Mesenchymal stem cell (in vitro differentiated cells and primary cell): ENCODE data around the gene GPR42.
A peak's percentile ranks its signal among the peaks of the same experiment; 100 is the strongest.
"Not testable (repeated sequence)": the region's sequence is repeated elsewhere in the genome, so short reads cannot be mapped to it uniquely, and the experiment has no call there.

Experiments
- DNase-seq: peaks from one replicate; pipeline ENCODE4 v3.0.0-alpha.2; 2013
- H2AFZ ChIP-seq: one replicate; pipeline ENCODE4 v1.6.1; 2013; ENCODE audit warnings: low read depth, mild to moderate bottlenecking, control low read depth, inconsistent platforms, low read length, moderate library complexity
- H2AK5ac ChIP-seq: 2 replicates; pipeline ENCODE4 v1.6.1; 2013; ENCODE audit warnings: low read length, moderate library complexity, mild to moderate bottlenecking, inconsistent platforms; ENCODE audit not compliant: severe bottlenecking
- H2BK120ac ChIP-seq: one replicate; pipeline ENCODE4 v1.6.1; 2013; ENCODE audit warnings: low read depth, mild to moderate bottlenecking, inconsistent platforms, low read length, moderate library complexity
- H2BK12ac ChIP-seq, 2 experiments: one replicate each; pipeline ENCODE4 v1.6.1; 2013; ENCODE audit warnings: inconsistent platforms in 2 of 2, low read length in 2 of 2, mild to moderate bottlenecking in 2 of 2, moderate library complexity in 2 of 2, control low read depth in 1 of 2
- H2BK15ac ChIP-seq: one replicate; pipeline ENCODE4 v1.6.1; 2013; ENCODE audit warnings: mild to moderate bottlenecking, low read depth, inconsistent platforms; ENCODE audit not compliant: poor library complexity, severe bottlenecking
- H2BK5ac ChIP-seq: 2 replicates; pipeline ENCODE4 v1.6.1; 2013; ENCODE audit warnings: low read depth, mild to moderate bottlenecking, low read length, control low read depth, inconsistent platforms; ENCODE audit not compliant: poor library complexity, severe bottlenecking
- H3K14ac ChIP-seq, 2 experiments: one replicate each; pipeline ENCODE4 v1.6.1; 2013; ENCODE audit warnings: inconsistent platforms in 2 of 2, low read length in 2 of 2, control low read depth in 1 of 2, mild to moderate bottlenecking in 1 of 2, moderate library complexity in 1 of 2
- H3K18ac ChIP-seq, 2 experiments: one replicate each; pipeline ENCODE4 v1.6.1; 2013; ENCODE audit warnings: inconsistent platforms in 2 of 2, low read length in 2 of 2, control low read depth in 1 of 2, low read depth in 1 of 2, mild to moderate bottlenecking in 1 of 2
- H3K23ac ChIP-seq, 2 experiments: one replicate each; pipeline ENCODE4 v1.6.1; 2013; ENCODE audit warnings: inconsistent platforms in 2 of 2, low read length in 2 of 2, mild to moderate bottlenecking in 2 of 2, moderate library complexity in 2 of 2, control low read depth in 1 of 2
- H3K27ac ChIP-seq: 2 replicates; pipeline ENCODE4 v1.5.1; 2013; ENCODE audit warnings: mild to moderate bottlenecking, moderate library complexity, low read length, control low read depth, inconsistent platforms; ENCODE audit not compliant: poor library complexity, severe bottlenecking
- H3K27me3 ChIP-seq, 2 experiments: 2 replicates each; pipeline versions ENCODE4 v1.6.1 to v1.7.0; 2013; ENCODE audit warnings: low read length in 2 of 2, mild to moderate bottlenecking in 2 of 2, moderate library complexity in 2 of 2, control low read depth in 1 of 2, inconsistent platforms in 1 of 2; ENCODE audit not compliant: control insufficient read depth in 1 of 2, insufficient read depth in 1 of 2
- H3K36me3 ChIP-seq, 2 experiments: 2 replicates each; pipeline versions ENCODE4 v1.6.1 to v1.7.0; 2013; ENCODE audit warnings: low read length in 2 of 2, control low read depth in 1 of 2, inconsistent platforms in 1 of 2, low read depth in 1 of 2, mild to moderate bottlenecking in 1 of 2; ENCODE audit not compliant: insufficient read depth in 2 of 2, control insufficient read depth in 1 of 2
- H3K4ac ChIP-seq, 2 experiments: one replicate each; pipeline ENCODE4 v1.6.1; 2013; ENCODE audit warnings: inconsistent platforms in 2 of 2, low read length in 2 of 2, mild to moderate bottlenecking in 2 of 2, moderate library complexity in 2 of 2, control low read depth in 1 of 2, low read depth in 1 of 2
- H3K4me1 ChIP-seq: 2 replicates; pipeline ENCODE4 v1.6.1; 2013; ENCODE audit warnings: low read depth, low read length, control low read depth; ENCODE audit not compliant: control insufficient read depth, insufficient read depth
- H3K4me2 ChIP-seq: 2 replicates; pipeline ENCODE4 v1.6.1; 2013; ENCODE audit warnings: low read length, mild to moderate bottlenecking, inconsistent platforms; ENCODE audit not compliant: poor library complexity, severe bottlenecking
- H3K4me3 ChIP-seq, 2 experiments: 2 replicates each; pipeline versions ENCODE4 v1.5.1 to v1.7.0; 2013; ENCODE audit warnings: low read length in 2 of 2, mild to moderate bottlenecking in 2 of 2, control low read depth in 1 of 2, low read depth in 1 of 2; ENCODE audit not compliant: insufficient read depth in 1 of 2
- H3K79me1 ChIP-seq: replicated peaks from 2 replicates; pipeline ENCODE4 v1.6.1; 2013; ENCODE audit warnings: mild to moderate bottlenecking, control low read depth, low read length, inconsistent platforms; ENCODE audit not compliant: poor library complexity, severe bottlenecking
- H3K9ac ChIP-seq: 2 replicates; pipeline ENCODE4 v1.7.0; 2013; ENCODE audit warnings: mild to moderate bottlenecking, low read length, moderate library complexity
- H3K9me3 ChIP-seq: 2 replicates; pipeline ENCODE4 v1.7.0; 2013; ENCODE audit warnings: mild to moderate bottlenecking, low read length; ENCODE audit not compliant: control insufficient read depth
- H4K8ac ChIP-seq: one replicate; pipeline ENCODE4 v1.6.1; 2013; ENCODE audit warnings: inconsistent platforms, mild to moderate bottlenecking, low read length, moderate library complexity
- H4K91ac ChIP-seq: one replicate; pipeline ENCODE4 v1.6.1; 2013; ENCODE audit warnings: mild to moderate bottlenecking, low read length, inconsistent platforms
- WGBS: methylation state at CpG from one replicate; pipeline ENCODE4 v1.1.7; 2013; ENCODE audit warnings: mixed read lengths; 5-methylcytosine and 5-hydroxymethylcytosine counted together

GPR42 gene

DNA sequence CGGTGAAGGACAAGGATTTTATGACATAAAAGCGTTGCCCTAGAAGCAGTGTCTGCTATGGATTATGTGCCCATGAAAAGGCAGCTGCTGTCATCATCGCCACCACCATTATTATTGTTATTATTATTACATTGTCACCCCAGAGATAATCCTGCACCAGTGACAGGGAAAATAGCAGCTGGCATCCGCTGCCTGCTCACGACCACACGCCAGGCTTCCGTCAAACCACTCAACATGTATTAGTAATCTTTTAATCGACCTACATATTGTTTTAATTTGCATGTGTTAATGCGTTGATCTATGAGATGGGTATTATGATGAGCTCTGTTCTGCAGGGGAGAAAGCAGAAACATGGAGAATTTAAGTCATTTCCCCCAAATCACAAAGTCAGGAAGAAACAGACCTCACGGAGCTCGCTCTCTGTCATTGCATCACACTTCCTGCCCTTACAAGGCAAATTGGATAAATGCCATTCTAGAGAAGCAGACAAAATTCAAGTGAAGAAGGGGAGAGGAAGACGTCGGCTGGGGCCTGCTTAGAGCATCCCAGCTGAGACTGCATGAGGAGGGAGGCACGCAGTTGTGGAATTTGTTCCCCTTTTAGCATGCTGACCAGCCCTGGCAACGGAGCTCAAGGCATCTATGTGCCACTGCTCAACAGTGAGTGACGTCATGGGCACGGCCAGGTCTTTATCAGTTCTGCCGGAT is 12.8 kb upstream of the GPR42 start, which contains the start of gene FFAR3:
FFAR3 (plus strand) TSS at position 594 of the 707 bp plus-strand sequence. CDS start 431 bp downstream, outside the sequence.
- Histone ChIP-seq H3K14ac (no peak within 1 kb of the TSS), H3K4me3 (no peak within 1 kb of the TSS), H2BK12ac (no peak within 1 kb of the TSS), H3K36me3 (no peaks in the 10 kb centered on the region), H3K4me2 (no peak within 1 kb of the TSS), H3K79me1 (no peaks in the 10 kb centered on the region), H3K4ac (no peak within 1 kb of the TSS), H2AFZ (no peak within 1 kb of the TSS), H3K4me1 (no peaks in the 10 kb centered on the region), H3K27ac (no peak within 1 kb of the TSS), H2AK5ac (no peak within 1 kb of the TSS), H3K9ac (no peak within 1 kb of the TSS), H2BK15ac (no peak within 1 kb of the TSS), H2BK120ac (no peak within 1 kb of the TSS), H3K9me3 (no peaks in the 10 kb centered on the region), H3K18ac (no peak within 1 kb of the TSS), H2BK5ac (no peak within 1 kb of the TSS), H3K27me3 (peaks cover 9 to 39% of the 10 kb centered on the region in 2 experiments), H3K23ac (no peak within 1 kb of the TSS), H4K91ac (no peak within 1 kb of the TSS), H4K8ac (no peak within 1 kb of the TSS)
- DNase-seq: peak; percentile 15
- WGBS: 72% methylated on average over 11 of the region's 18 CpGs

DNA sequence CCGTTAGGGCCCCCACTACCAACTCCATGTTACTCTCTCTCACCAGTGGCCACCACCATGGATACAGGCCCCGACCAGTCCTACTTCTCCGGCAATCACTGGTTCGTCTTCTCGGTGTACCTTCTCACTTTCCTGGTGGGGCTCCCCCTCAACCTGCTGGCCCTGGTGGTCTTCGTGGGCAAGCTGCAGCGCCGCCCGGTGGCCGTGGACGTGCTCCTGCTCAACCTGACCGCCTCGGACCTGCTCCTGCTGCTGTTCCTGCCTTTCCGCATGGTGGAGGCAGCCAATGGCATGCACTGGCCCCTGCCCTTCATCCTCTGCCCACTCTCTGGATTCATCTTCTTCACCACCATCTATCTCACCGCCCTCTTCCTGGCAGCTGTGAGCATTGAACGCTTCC is 12.0 kb upstream of the GPR42 start:
- not testable (repeated sequence) for H3K4me2 ChIP-seq, H2BK5ac ChIP-seq, H3K27ac ChIP-seq, H2BK12ac ChIP-seq, H3K36me3 ChIP-seq, H3K79me1 ChIP-seq, H2AK5ac ChIP-seq, H2AFZ ChIP-seq, H4K91ac ChIP-seq, H3K4me1 ChIP-seq, H2BK15ac ChIP-seq, H4K8ac ChIP-seq, H3K9ac ChIP-seq, H3K18ac ChIP-seq, H3K23ac ChIP-seq, H3K4ac ChIP-seq, H3K9me3 ChIP-seq, H2BK120ac ChIP-seq, DNase-seq, H3K14ac ChIP-seq, H3K4me3 ChIP-seq
- WGBS: no CpG with 5 or more reads among the region's 16 CpGs
- peaks cover 9 to 39% of the 10 kb centered on the region in 2 experiments for H3K27me3 ChIP-seq

DNA sequence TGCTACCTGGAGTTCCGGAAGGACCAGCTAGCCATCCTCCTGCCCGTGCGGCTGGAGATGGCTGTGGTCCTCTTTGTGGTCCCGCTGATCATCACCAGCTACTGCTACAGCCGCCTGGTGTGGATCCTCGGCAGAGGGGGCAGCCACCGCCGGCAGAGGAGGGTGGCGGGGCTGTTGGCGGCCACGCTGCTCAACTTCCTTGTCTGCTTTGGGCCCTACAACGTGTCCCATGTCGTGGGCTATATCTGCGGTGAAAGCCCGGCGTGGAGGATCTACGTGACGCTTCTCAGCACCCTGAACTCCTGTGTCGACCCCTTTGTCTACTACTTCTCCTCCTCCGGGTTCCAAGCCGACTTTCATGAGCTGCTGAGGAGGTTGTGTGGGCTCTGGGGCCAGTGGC is 11.5 kb upstream of the GPR42 start:
- peaks cover 9 to 42% of the 10 kb centered on the region in 2 experiments for H3K27me3 ChIP-seq
- H3K27ac ChIP-seq, H4K8ac ChIP-seq, H2AK5ac ChIP-seq, H2BK5ac ChIP-seq, H3K4ac ChIP-seq, H3K4me2 ChIP-seq, H3K4me1 ChIP-seq, H4K91ac ChIP-seq, H3K4me3 ChIP-seq, H3K14ac ChIP-seq, H3K23ac ChIP-seq, H2AFZ ChIP-seq, H3K79me1 ChIP-seq, H2BK120ac ChIP-seq, H2BK12ac ChIP-seq, H3K9ac ChIP-seq, H2BK15ac ChIP-seq, H3K9me3 ChIP-seq, H3K18ac ChIP-seq, H3K36me3 ChIP-seq, DNase-seq: not testable (repeated sequence)
- 96% methylated on average over 5 of the region's 21 CpGs for WGBS

DNA sequence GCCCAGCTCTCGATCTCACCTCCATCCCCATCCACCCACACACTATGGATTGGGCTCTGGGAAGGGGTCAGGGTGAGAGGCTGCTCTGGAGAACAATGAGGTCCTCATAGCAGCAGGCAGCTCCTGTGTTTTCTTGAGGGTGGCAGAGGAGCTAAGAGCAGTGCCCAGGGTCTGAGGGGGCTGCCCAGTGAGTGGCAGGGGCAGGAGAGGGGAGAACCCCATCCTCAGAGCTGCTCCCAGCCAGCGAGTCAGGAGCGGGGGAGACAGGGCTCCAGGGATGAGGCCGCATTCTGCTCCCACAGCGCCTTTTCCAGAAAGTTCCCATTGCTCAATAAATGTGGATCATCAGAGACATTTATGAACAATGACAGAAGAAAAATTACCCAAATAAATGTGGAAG is 10.8 kb upstream of the GPR42 start:
- not testable (repeated sequence) for H3K23ac ChIP-seq, H3K4me2 ChIP-seq, H3K4me1 ChIP-seq, H3K4me3 ChIP-seq, H4K8ac ChIP-seq, H3K4ac ChIP-seq, H3K27ac ChIP-seq, H3K9me3 ChIP-seq, H2BK15ac ChIP-seq, H4K91ac ChIP-seq, H2AK5ac ChIP-seq, H2BK12ac ChIP-seq, H3K79me1 ChIP-seq, H2AFZ ChIP-seq, H3K36me3 ChIP-seq, H3K18ac ChIP-seq, H3K14ac ChIP-seq, DNase-seq, H3K9ac ChIP-seq, H2BK120ac ChIP-seq, H2BK5ac ChIP-seq
- WGBS: no CpG with 5 or more reads among the region's 5 CpGs
- peaks cover 9 to 44% of the 10 kb centered on the region in 2 experiments for H3K27me3 ChIP-seq
